IMR-90 (cell line): ENCODE results near the gene PXMP2. TPM values are rescaled to one million over a fixed set of nuclear protein-coding genes. Genes with fewer than 3 reads are reported as not detected.

Experiments
- ATAC-seq: fragments of 200-7000 bp; cut with Tn5 transposase; 2 replicates; pipeline ENCODE4 v1.9.1; 2020; ENCODE audit warnings: low read depth, mild to moderate bottlenecking, moderate library complexity
- BruUV-seq: library from RNA; stranded (reverse); fragments of 400-500 nt; replicated peaks from 2 replicates; lab custom pipeline; 2021; lab: Mats Ljungman, UMichigan
- CTCF ChIA-PET: fragments of 300-600 bp; formaldehyde crosslinking; extraction: SDS; loops from one replicate; lab custom pipeline; 2021; ENCODE audit warnings: antibody characterized with exemption; lab: Yijun Ruan, JAX
- POLR2A ChIA-PET: fragments of 300-600 bp; sonication (Branson Sonifier 250); formaldehyde crosslinking; loops from one replicate; lab custom pipeline; 2022; ENCODE audit warnings: antibody characterized with exemption; ENCODE audit not compliant: unreplicated experiment; lab: Charles Lee
- DNase-seq: peaks from one replicate; pipeline ENCODE4 v3.0.0; 2013
- H2AFZ ChIP-seq: replicated peaks from 2 replicates; pipeline ENCODE3; 2013; ENCODE audit warnings: low read length, mild to moderate bottlenecking; ENCODE audit not compliant: poor library complexity
- H2AK5ac ChIP-seq: 2 replicates; pipeline ENCODE4 v1.6.1; 2013; ENCODE audit warnings: low read depth, low read length, inconsistent platforms
- H2AK9ac ChIP-seq: replicated peaks from 2 replicates; pipeline ENCODE3; 2013; ENCODE audit warnings: mild to moderate bottlenecking, low read depth, low read length, moderate library complexity; ENCODE audit not compliant: poor library complexity
- H2BK120ac ChIP-seq: 2 replicates; pipeline ENCODE4 v1.6.1; 2013; ENCODE audit warnings: low read depth, low read length, inconsistent platforms
- H2BK15ac ChIP-seq: 3 replicates; pipeline ENCODE4 v1.6.1; 2013; ENCODE audit warnings: low read depth, low read length, inconsistent platforms
- H2BK20ac ChIP-seq: 2 replicates; pipeline ENCODE4 v1.6.1; 2013; ENCODE audit warnings: low read depth, mild to moderate bottlenecking, inconsistent platforms, low read length, moderate library complexity
- H2BK5ac ChIP-seq: 2 replicates; pipeline ENCODE4 v1.6.1; 2013; ENCODE audit warnings: mild to moderate bottlenecking, low read depth, low read length, inconsistent platforms; ENCODE audit not compliant: poor library complexity, severe bottlenecking
- H3K14ac ChIP-seq: replicated peaks from 2 replicates; pipeline ENCODE4 v1.6.1; 2013; ENCODE audit warnings: low read depth, low read length, inconsistent platforms
- H3K18ac ChIP-seq: 2 replicates; pipeline ENCODE4 v1.6.1; 2013; ENCODE audit warnings: low read depth, low read length, control low read depth
- H3K23ac ChIP-seq: 2 replicates; pipeline ENCODE4 v1.6.1; 2013; ENCODE audit warnings: low read depth, low read length, inconsistent platforms
- H3K27ac ChIP-seq: 2 replicates; pipeline ENCODE4 v1.5.1; 2013; ENCODE audit warnings: mild to moderate bottlenecking, control low read depth, low read length; ENCODE audit not compliant: insufficient read depth
- H3K27me3 ChIP-seq: 2 replicates; pipeline ENCODE4 v1.6.1; 2013; ENCODE audit warnings: low read length; ENCODE audit not compliant: control insufficient read depth, insufficient read depth
- H3K36me3 ChIP-seq: 2 replicates; pipeline ENCODE4 v1.6.1; 2013; ENCODE audit warnings: low read length, mixed read lengths; ENCODE audit not compliant: control insufficient read depth, insufficient read depth
- H3K4ac ChIP-seq: 2 replicates; pipeline ENCODE4 v1.6.1; 2013; ENCODE audit warnings: low read depth, low read length, inconsistent platforms
- H3K4me1 ChIP-seq: 2 replicates; pipeline ENCODE4 v1.6.1; 2013; ENCODE audit warnings: low read length, mixed read lengths; ENCODE audit not compliant: control insufficient read depth, insufficient read depth
- H3K4me2 ChIP-seq: 2 replicates; pipeline ENCODE4 v1.6.1; 2013; ENCODE audit warnings: low read depth, mild to moderate bottlenecking, control low read depth, low read length, moderate library complexity
- H3K4me3 ChIP-seq: 2 replicates; pipeline ENCODE4 v1.5.1; 2013; ENCODE audit warnings: low read depth, mild to moderate bottlenecking, control low read depth, low read length, moderate library complexity; ENCODE audit not compliant: insufficient read depth
- H3K56ac ChIP-seq: 2 replicates; pipeline ENCODE4 v1.6.1; 2013; ENCODE audit warnings: low read length, inconsistent platforms; ENCODE audit not compliant: insufficient read depth; ENCODE audit errors: extremely low read depth
- H3K79me1 ChIP-seq, 2 experiments: 2 replicates each; pipeline ENCODE4 v1.6.1; 2013; ENCODE audit warnings: low read length in 2 of 2, inconsistent platforms in 1 of 2, low read depth in 1 of 2
- H3K9ac ChIP-seq: 2 replicates; pipeline ENCODE4 v1.6.1; 2013; ENCODE audit warnings: low read depth, low read length, control low read depth
- H3K9me1 ChIP-seq: 2 replicates; pipeline ENCODE4 v1.6.1; 2013; ENCODE audit warnings: low read length, inconsistent platforms; ENCODE audit not compliant: insufficient read depth
- H3K9me3 ChIP-seq: 2 replicates; pipeline ENCODE4 v1.6.1; 2013; ENCODE audit warnings: low read length; ENCODE audit not compliant: control insufficient read depth, insufficient read depth
- H4K20me1 ChIP-seq: 2 replicates; pipeline ENCODE4 v1.6.1; 2013; ENCODE audit warnings: low read length, inconsistent platforms; ENCODE audit not compliant: insufficient read depth
- H4K5ac ChIP-seq: 2 replicates; pipeline ENCODE4 v1.6.1; 2013; ENCODE audit warnings: mild to moderate bottlenecking, low read depth, low read length, control low read depth
- H4K8ac ChIP-seq, 2 experiments: 2 replicates each; pipeline ENCODE4 v1.6.1; 2013; ENCODE audit warnings: low read depth in 2 of 2, low read length in 2 of 2, control low read depth in 1 of 2, inconsistent platforms in 1 of 2
- H4K91ac ChIP-seq: 2 replicates; pipeline ENCODE4 v1.6.1; 2013; ENCODE audit warnings: low read depth, low read length, inconsistent platforms; ENCODE audit not compliant: insufficient read depth
- BHLHE40 ChIP-seq: fragments of 150-350 bp; IDR thresholded peaks from 2 replicates; pipeline ENCODE4 v1.6.1; 2016; ENCODE audit warnings: mild to moderate bottlenecking, low read depth, low read length
- CEBPB ChIP-seq: IDR thresholded peaks from 2 replicates; pipeline ENCODE4 v1.6.1; 2012; ENCODE audit warnings: low read depth, low read length, improper control_type of control experiment
- FOS ChIP-seq: fragments of 150-350 bp; IDR thresholded peaks from 2 replicates; pipeline ENCODE4 v1.6.1; 2016; ENCODE audit warnings: low read depth, low read length
- MAFK ChIP-seq: IDR thresholded peaks from 2 replicates; pipeline ENCODE4 v1.6.1; 2012; ENCODE audit warnings: low read depth, low read length, improper control_type of control experiment
- MAZ ChIP-seq: IDR thresholded peaks from 2 replicates; pipeline ENCODE4 v1.6.1; 2012; ENCODE audit warnings: low read depth, mild to moderate bottlenecking, low read length, improper control_type of control experiment, moderate library complexity, borderline replicate concordance
- MXI1 ChIP-seq: IDR thresholded peaks from 2 replicates; pipeline ENCODE4 v1.6.1; 2012; ENCODE audit warnings: low read depth, mild to moderate bottlenecking, low read length, moderate library complexity, borderline replicate concordance
- NFE2L2 ChIP-seq: fragments of 150-350 bp; IDR thresholded peaks from 2 replicates; pipeline ENCODE4 v1.6.1; 2016; ENCODE audit warnings: low read depth, mild to moderate bottlenecking, low read length
- POLR2A ChIP-seq: IDR thresholded peaks from 2 replicates; pipeline ENCODE4 v1.6.1; 2012; ENCODE audit warnings: mild to moderate bottlenecking, low read depth, low read length
- RCOR1 ChIP-seq: IDR thresholded peaks from 2 replicates; pipeline ENCODE4 v1.6.1; 2012; ENCODE audit warnings: mild to moderate bottlenecking, low read length, improper control_type of control experiment; ENCODE audit not compliant: insufficient replicate concordance
- RFX5 ChIP-seq: IDR thresholded peaks from 2 replicates; pipeline ENCODE4 v1.8.0; 2012; ENCODE audit warnings: low read depth, mild to moderate bottlenecking, low read length, moderate library complexity
- SMC3 ChIP-seq: fragments of 150-350 bp; IDR thresholded peaks from 2 replicates; pipeline ENCODE4 v1.6.1; 2016; ENCODE audit warnings: low read depth, mild to moderate bottlenecking, antibody characterized with exemption, low read length, moderate library complexity
- WGBS, 2 experiments: methylation state at CpG; one replicate each; pipeline versions ENCODE4 v1.1.5 to v1.1.7; 2013; ENCODE audit warnings: missing lambda C conversion rate in 2 of 2; ENCODE audit not compliant: insufficient read length in 1 of 2; ENCODE audit errors: extremely low coverage in 2 of 2; 5-methylcytosine and 5-hydroxymethylcytosine counted together
- dilution Hi-C: fragments of 300-500 bp; cut with HindIII; formaldehyde crosslinking; loops from one replicate; pipeline ENCODE4 v1.14.3; 2018; ENCODE audit warnings: low sequenced_read_pairs; ENCODE audit not compliant: unreplicated experiment
- in situ Hi-C: fragments of 300-500 bp; cut with MboI; formaldehyde crosslinking; loops from 3 replicates; pipeline ENCODE4 v1.14.3; 2019; ENCODE audit warnings: low sequenced_read_pairs, inconsistent platforms, mixed read lengths
- intact Hi-C: fragments of 100-400 bp; cut with micrococcal nuclease; formaldehyde crosslinking; loops from 2 replicates; pipeline ENCODE4 v1.10.0; 2022
- polyA plus RNA-seq, 3 experiments: library from polyadenylated mRNA; depleted of rRNA; stranded (reverse); fragments of >200 nt; gene quantifications; 2 replicates each; pipeline ENCODE4 v1.2.3, GENCODE V29; 2012; ENCODE audit warnings: low replicate concordance in 1 of 3
- total RNA-seq: library from RNA; depleted of rRNA; stranded (reverse); fragments of >200 nt; gene quantifications from 2 replicates; pipeline ENCODE4 v1.2.3, GENCODE V29; 2012
- TF ChIP-seq, protein P1 (sequence below): fragments of 150-350 bp; IDR thresholded peaks from 2 replicates; pipeline ENCODE4 v1.6.1; 2017; ENCODE audit warnings: mild to moderate bottlenecking, antibody characterized with exemption, low read length, low read depth
- TF ChIP-seq, protein P2 (sequence below): fragments of 150-350 bp; IDR thresholded peaks from 2 replicates; pipeline ENCODE4 v1.6.1; 2016; ENCODE audit warnings: low read depth, mild to moderate bottlenecking, low read length, moderate library complexity, borderline replicate concordance
- TF ChIP-seq, protein P3 (sequence below): conservative IDR thresholded peaks from 2 replicates; pipeline ENCODE4 v1.5.1; 2012; ENCODE audit warnings: mild to moderate bottlenecking, low read depth, low read length, improper control_type of control experiment

PXMP2 gene
- total and polyA plus RNA-seq, 2 of the 4 experiments (the other 2 are of a cell fraction): 10.9 to 20.1 TPM

GRCh38 chr12:132740652-132741051 is 53.3 kb downstream of the PXMP2 start:
- no peak for ATAC-seq
- no peak overlapping the region for H4K8ac ChIP-seq
- no peak overlapping the region for H3K56ac ChIP-seq
- no peak overlapping the region for H3K23ac ChIP-seq
- peaks cover 57% of the 10 kb centered on the region for H4K20me1 ChIP-seq
- peaks cover 33 to 59% of the 10 kb centered on the region in 2 experiments for H3K79me1 ChIP-seq
- dilution Hi-C loops (no loop called here), intact Hi-C loops (no loop called here), in situ Hi-C loops (no loop called here)
- no peak overlapping the region for H2AK9ac ChIP-seq
- no peak overlapping the region for H3K14ac ChIP-seq
- H3K4me2 ChIP-seq: no peak overlapping the region
- H2AK5ac ChIP-seq: no peak overlapping the region
- H4K5ac ChIP-seq: no peak overlapping the region
- 100% methylated on average over 1 of the region's 11 CpGs; no CpG with 5 or more reads in 1 of the 2 experiments for WGBS, 2 experiments
- ChIA-PET CTCF (no interaction called here), POLR2A (no interaction called here)
- no peak overlapping the region for H3K18ac ChIP-seq
- H3K27me3 ChIP-seq: no peaks in the 10 kb centered on the region
- no TSS peak for BruUV-seq
- H2BK120ac ChIP-seq: no peak overlapping the region
- H3K9me1 ChIP-seq: peaks cover 5% of the 10 kb centered on the region
- no peak overlapping the region for H4K91ac ChIP-seq
- H3K4ac ChIP-seq: no peak overlapping the region
- no peak overlapping the region for H3K27ac ChIP-seq
- DNase-seq: no peak
- H3K4me3 ChIP-seq: no peak overlapping the region
- peaks cover 71% of the 10 kb centered on the region for H3K36me3 ChIP-seq
- H3K9me3 ChIP-seq: no peaks in the 10 kb centered on the region
- H2BK20ac ChIP-seq: no peak overlapping the region
- TF ChIP-seq NFE2L2 (no peak), SMC3 (no peak), MAFK (no peak), RFX5 (no peak), POLR2A (no peak), MXI1 (no peak), RCOR1 (no peak), MAZ (no peak), CEBPB (no peak), FOS (no peak), BHLHE40 (no peak)
- TF ChIP-seq, protein P1, sequence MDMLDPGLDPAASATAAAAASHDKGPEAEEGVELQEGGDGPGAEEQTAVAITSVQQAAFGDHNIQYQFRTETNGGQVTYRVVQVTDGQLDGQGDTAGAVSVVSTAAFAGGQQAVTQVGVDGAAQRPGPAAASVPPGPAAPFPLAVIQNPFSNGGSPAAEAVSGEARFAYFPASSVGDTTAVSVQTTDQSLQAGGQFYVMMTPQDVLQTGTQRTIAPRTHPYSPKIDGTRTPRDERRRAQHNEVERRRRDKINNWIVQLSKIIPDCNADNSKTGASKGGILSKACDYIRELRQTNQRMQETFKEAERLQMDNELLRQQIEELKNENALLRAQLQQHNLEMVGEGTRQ: no peak
- TF ChIP-seq, protein P2, sequence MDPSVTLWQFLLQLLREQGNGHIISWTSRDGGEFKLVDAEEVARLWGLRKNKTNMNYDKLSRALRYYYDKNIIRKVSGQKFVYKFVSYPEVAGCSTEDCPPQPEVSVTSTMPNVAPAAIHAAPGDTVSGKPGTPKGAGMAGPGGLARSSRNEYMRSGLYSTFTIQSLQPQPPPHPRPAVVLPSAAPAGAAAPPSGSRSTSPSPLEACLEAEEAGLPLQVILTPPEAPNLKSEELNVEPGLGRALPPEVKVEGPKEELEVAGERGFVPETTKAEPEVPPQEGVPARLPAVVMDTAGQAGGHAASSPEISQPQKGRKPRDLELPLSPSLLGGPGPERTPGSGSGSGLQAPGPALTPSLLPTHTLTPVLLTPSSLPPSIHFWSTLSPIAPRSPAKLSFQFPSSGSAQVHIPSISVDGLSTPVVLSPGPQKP: no peak
- TF ChIP-seq, protein P3, sequence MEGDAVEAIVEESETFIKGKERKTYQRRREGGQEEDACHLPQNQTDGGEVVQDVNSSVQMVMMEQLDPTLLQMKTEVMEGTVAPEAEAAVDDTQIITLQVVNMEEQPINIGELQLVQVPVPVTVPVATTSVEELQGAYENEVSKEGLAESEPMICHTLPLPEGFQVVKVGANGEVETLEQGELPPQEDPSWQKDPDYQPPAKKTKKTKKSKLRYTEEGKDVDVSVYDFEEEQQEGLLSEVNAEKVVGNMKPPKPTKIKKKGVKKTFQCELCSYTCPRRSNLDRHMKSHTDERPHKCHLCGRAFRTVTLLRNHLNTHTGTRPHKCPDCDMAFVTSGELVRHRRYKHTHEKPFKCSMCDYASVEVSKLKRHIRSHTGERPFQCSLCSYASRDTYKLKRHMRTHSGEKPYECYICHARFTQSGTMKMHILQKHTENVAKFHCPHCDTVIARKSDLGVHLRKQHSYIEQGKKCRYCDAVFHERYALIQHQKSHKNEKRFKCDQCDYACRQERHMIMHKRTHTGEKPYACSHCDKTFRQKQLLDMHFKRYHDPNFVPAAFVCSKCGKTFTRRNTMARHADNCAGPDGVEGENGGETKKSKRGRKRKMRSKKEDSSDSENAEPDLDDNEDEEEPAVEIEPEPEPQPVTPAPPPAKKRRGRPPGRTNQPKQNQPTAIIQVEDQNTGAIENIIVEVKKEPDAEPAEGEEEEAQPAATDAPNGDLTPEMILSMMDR: no peak
- H2BK5ac ChIP-seq: no peak overlapping the region
- no peaks in the 10 kb centered on the region for H3K4me1 ChIP-seq
- H3K9ac ChIP-seq: no peak overlapping the region
- H2BK15ac ChIP-seq: no peak overlapping the region
- H2AFZ ChIP-seq: no peak overlapping the region
